Activated CD4-positive, CD25-positive, alpha-beta regulatory T cell treated with anti-CD3 and anti-CD28 coated beads, Interleukin-2, amount 50 U/mL, for 72 hours (primary cell): ENCODE results near the gene ZSCAN23.
"Not testable (repeated sequence)": the region's sequence is repeated elsewhere in the genome, so short reads cannot be mapped to it uniquely, and the experiment has no call there.

Experiments
- DNase-seq: peaks from one replicate; pipeline ENCODE4 v3.0.0; 2021

Gene ZSCAN23

DNA sequence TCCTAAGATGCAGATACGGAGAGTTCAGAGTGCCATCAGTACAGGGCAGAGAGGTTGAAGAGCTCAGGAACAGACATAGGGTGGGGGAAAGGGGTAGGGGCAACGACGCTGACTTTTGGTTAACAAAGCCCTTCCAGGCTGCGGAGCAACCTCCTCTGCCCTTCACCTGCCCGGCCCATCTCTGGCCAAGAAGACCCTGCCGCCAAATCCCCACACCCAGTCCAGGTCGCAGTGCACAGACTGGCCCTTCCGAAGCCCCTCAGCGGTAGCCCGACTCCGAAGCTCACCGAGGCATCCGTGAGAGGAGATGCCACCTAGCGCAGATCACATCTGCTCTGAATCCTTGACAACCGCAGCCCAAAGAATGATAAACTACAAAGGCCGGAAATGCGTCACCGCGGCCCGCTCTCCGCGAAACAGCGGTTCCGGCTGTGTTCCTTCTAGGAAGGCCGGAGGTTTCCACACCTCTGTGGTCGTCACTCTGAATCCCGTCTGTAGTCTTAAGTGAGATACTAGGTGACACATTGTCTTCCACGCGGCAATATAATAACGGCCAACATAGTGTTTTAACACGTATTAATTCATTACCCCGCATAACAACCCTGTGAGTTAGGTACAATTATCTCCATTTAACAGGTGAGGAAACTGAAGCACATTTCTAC lies at the start of gene ZSCAN23:
ZSCAN23 (minus strand) TSS at position 380 of the 662 bp plus-strand sequence. CDS start 7,225 bp downstream, outside the sequence.
- peak; percentile 71 for DNase-seq

DNA sequence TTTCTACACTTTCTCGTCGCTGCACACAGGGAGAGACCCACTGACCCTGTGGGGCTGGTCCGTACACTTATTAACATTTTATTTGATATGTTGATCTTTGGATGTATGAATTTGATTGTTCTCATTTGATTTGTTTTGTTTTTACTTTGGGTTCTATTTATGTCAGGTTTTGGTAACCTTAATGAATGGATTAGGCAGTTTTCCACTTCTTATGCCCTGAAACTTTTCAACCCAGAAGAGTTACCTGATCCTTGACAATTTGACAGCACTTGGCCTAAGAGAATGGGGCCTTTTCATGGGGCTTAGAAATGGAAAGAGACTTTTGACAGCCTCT lies 48.7 kb upstream of the ZSCAN23 start:
- no peak for DNase-seq

DNA sequence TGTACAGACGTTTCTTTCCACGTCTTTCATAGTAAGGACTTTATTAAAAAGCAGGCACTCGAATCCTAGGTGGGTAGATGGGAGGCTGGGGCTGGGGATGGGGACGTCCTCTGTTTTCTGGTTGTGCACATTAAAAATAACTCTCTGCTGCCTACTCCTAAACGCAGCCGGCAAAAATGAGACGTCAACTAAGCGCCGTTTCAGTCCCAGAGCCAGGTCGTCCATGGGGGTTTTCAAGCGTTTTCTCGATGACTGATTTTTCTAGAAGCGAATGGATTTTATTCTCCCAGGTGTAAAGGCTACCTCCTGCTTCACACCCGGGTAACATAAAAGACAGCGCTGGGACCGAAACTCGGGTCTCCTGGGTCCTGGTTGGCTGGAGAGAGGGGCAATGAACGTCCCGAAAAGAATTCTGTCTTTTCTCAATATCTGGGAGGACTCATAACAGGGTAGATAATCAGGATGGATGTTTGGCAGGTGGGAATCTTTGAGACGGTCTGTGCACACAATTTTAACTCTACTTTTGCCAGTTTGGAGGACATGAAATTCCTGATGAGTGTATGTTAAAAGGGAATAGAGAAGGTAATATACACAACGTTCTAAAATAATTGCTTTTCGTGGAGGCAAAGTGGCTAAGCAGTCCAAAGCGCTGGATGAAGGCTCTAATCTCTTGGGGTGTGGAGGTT lies 47.1 kb upstream of the ZSCAN23 start:
- no peak for DNase-seq

DNA sequence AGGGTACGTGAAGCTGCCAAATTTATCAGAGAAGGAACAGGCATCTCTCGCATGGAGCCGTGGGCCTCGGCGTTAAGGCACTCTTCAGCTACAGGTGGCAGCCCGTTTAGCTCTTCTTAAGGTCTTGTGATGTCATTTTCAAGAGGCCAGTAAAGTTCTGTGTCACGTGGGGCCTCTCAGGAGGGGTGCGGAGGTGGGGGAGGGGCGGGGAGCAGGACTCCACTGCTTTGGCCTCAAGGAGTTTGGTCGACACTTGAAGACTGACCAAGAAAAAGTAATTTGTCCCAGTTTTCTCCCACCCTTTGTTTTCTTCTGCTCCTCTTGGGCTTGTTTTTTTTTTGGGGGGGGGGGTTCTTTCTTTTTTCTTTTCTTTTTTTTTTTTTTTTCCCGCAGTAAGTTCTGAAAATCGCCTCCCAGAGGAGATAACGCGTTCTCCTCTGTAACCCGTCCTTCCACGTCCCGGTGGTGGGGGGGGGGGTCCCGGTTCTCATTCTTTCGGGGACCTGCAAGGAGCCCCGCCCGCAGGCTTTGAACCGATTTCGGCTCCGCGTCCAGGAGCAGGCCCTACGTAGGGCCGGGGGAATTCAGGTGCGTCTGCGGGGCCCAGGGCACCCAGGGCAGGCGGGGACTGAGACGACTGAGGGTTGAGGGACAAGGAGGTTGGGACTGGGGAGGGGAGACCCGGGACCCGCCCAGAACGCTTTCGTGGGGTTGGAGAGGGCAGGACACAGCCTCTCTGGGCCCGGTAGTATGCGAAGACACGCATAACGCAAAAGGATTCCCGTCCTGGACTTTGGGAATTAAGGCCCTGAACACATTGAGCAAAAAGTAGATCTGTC lies 46.3 kb upstream of the ZSCAN23 start:
- peak; percentile 45 for DNase-seq

GRCh38 chr6:28488916-28489365 lies 45.6 kb upstream of the ZSCAN23 start:
- no peak for DNase-seq

DNA sequence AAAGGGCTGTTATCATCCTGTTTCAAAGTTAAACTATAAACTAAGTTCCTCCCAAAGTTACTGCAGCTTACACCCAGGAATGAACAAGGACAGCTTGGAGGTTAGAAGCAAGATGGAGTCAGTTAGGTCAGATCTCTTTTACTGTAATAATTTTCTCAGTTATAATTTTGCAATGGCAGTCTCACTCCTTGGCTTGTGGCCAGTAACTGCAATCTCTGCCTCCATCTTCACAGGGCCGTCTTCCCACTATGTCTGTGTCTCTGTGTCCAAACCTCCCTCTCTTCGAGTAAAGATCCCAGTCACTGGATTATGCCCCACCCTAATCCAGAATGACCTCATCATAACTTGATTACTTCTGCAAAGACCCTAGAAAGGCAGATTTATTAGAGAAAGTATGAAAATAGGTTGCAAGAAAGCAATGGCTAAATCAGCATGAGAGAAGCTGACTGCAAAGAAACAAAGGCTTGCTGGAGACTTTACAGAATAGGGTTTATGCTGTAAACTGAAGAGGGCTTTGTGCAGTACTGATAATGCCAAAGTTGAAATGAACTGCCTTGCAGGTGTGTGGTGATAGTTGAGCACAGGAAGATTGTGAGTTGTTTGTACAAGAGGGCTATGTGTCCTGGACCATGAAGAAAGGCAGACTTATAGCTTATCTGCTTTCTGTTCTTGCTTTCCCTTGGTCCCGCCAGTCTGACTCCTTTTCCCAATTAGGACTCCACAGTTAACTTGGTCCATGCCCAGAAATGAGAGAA lies 43.9 kb upstream of the ZSCAN23 start:
- no peak for DNase-seq

GRCh38 chr6:28486533-28486932 lies 43.2 kb upstream of the ZSCAN23 start:
- no peak for DNase-seq

DNA sequence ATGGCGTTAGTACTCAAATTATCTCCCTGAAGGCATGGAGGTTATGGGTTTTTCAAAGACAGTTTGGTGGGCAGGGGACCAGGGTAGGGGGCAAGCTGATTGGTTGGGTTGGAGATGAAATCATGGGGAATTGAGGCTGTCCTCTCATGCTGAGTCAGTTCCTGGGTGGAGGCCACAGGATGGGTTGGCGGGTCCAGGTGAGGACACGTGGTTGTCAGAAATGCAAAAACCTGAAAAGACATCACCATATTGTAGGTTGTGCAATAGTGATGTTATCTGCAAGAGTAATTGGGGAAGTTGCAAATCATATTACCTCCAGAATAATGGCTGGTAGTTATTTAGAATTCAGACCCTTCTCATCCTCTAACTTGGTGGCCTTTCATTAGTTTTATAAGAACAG lies 42.2 kb upstream of the ZSCAN23 start:
- DNase-seq = no peak

GRCh38 chr6:28480253-28480932 lies 37.1 kb upstream of the ZSCAN23 start:
- DNase-seq = no peak

GRCh38 chr6:28478518-28478917 lies 35.2 kb upstream of the ZSCAN23 start:
- DNase-seq = no peak

DNA sequence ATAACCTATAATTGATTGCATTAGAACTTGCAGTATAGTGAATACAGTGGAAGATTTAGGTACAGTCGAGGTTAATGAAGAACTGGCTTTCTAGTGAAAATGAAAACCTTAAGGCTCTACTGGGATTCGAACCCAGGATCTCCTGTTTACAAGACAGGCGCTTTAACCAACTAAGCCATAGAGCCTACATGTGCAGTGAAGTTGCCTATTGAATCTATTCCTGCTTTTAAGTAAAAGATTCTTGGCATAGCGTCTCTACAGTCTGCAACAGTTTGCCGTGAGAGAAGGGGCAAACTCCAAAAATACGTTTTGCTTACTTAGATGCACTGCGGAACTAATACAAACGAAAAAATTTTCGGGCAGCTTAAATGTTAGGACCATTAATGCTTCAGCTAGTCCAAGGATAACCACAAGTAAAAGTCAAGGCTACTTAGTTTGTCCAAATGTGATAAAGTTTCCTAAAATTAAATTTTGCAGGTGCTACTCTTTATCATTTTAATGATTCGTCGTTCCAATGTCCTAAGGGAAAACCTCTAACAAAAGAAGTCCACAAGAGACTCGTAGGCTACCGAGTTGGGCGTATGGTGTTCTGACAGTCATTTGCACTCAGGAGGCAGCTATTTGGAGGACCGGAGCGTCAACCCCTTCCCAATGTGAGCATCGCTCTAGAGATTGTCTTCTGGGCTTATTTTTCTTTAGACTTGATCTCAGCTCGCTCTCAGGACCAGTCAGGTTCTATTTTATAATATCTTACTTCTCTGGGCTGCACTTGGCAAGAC lies 31.3 kb upstream of the ZSCAN23 start:
- DNase-seq = no peak

DNA sequence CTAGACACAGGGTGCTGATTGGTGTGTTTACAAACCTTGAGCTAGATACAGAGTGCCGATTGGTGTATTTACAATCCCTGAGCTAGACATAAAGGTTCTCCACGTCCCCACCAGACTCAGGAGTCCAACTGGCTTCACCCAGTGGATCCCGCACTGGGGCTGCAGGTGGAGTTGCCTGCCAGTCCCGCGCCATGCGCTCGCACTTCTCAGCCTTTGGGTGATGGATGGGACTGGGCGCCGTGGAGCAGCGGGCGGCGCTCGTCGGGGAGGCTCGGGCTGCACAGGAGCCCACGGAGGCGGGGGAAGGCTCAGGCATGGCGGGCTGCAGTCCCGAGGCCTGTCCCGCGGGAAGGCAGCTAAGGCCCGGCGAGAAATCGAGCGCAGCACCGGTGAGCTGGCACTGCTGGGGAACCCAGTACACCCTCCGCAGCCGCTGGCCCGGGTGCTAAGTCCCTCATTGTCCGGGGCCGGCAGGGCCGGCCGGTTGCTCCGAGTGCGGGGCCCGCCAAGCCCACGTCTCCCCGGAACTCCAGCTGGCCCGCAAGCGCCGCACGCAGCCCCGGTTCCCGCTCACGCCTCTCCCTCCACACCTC lies 26.0 kb upstream of the ZSCAN23 start:
- not testable (repeated sequence) for DNase-seq

DNA sequence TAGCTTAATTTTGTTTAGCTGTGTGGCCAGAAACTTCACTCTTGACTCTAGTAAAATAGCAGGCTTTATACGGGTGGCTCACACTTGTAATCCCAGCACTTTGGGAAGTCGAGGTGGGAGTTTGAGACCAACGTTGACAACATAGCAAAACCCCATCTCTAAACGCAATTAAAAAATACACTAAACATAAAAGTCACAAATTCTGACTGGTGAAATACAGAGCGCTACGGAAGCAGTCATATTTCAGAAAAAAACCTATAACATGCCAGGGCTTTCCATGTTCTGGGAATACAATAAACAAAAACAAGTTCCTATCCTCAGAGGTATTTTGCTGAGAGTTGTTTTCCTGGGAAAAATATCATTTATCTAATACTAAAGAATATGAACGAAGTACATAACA lies 24.8 kb upstream of the ZSCAN23 start:
- DNase-seq = no peak

- no peak for DNase-seq
Observed at GRCh38 chr6:28462401-28462800, 19.1 kb upstream of the ZSCAN23 start.

- DNase-seq = no peak
Observed at GRCh38 chr6:28458568-28458967, 15.3 kb upstream of the ZSCAN23 start.

- no peak for DNase-seq
Observed at GRCh38 chr6:28449056-28449455, 5.8 kb upstream of the ZSCAN23 start.

- DNase-seq = not testable (repeated sequence)
Observed at GRCh38 chr6:28447512-28447906, 4.2 kb upstream of the ZSCAN23 start.

- DNase-seq = no peak
Observed at GRCh38 chr6:28446818-28447511, 3.7 kb upstream of the ZSCAN23 start.

DNA sequence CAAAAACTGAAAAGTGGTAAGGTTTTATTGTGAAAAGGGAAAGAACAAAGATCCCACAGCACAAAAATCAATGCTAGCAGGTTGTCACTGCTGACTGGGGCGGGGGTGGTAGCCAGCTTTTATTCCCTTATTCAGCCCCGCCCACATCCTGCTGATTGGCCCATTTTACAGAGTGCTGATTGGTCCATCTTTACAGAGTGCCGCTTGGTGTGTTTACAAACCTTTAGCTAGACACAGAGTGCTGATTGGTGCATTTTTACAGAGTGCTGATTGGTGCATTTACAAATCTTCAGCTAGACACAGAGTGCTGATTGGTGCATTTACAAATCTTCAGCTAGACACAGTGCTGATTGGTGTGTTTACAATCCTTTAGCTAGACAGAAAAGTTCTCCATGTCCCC lies 1.5 kb upstream of the ZSCAN23 start:
- not testable (repeated sequence) for DNase-seq

- no peak for DNase-seq
Observed at GRCh38 chr6:28442586-28442985, 705 bp downstream of the ZSCAN23 start.

DNA sequence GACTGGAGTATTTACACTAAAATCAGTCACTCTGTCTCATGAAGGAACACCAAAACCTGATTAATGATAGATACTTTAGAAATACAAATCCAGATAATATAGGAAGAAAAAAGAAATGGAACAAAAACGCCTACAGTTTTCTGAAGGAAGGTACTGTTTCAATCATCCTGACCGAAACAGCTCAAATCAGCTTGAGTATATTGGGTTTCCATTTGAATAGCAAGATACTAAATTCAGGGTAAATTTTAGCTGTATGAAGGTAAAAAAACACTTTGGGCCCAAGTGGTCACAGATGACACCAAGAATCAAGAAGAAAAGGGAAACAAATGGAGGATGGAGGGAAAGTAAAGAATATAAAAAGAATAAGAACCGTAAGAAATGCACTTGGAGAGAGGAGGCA lies 6.9 kb downstream of the ZSCAN23 start:
- DNase-seq = no peak
